ENCODE data around the gene MARCO. TPM values are rescaled to one million over a fixed set of nuclear protein-coding genes. Genes with fewer than 3 reads are reported as not detected.

The MARCO gene
- total and polyA plus RNA-seq, 2 donors (not counting 1 experiment from before 2014, with no cell fraction given) = 0.04 TPM; not detected in 1

- no peaks in the 10 kb centered on the region for H4K20me1 ChIP-seq (ENCODE audit: control insufficient read depth, insufficient read depth, low read length, poor library complexity, severe bottlenecking)
- Mint-ChIP-seq H3K27me3 (peaks cover 23% of the 10 kb centered on the region), H3K9me3 (ENCODE audit: insufficient read depth) (no peaks in the 10 kb centered on the region), H3K4me3 (no peak overlapping the region), H3K4me1 (no peaks in the 10 kb centered on the region), H3K27ac (no peak overlapping the region)
- H3K4me1 ChIP-seq (ENCODE audit: control insufficient read depth in 2 of 2, insufficient read depth in 2 of 2, low read length in 2 of 2) = no peaks in the 10 kb centered on the region
- no peak overlapping the region for H3K4me2 ChIP-seq (replicated peaks; ENCODE audit: low read depth, low read length, poor library complexity, severe bottlenecking)
- H2AFZ ChIP-seq (ENCODE audit: insufficient read depth, low read depth, low read length, poor library complexity, severe bottlenecking) = no peak overlapping the region
- no peak for ATAC-seq (ENCODE audit: low read depth)
- TF ChIP-seq EZH2 (IDR thresholded peaks at IDR 0.05; ENCODE audit: borderline replicate concordance, insufficient read depth, low read depth, low read length, poor library complexity, severe bottlenecking) (no peak), CTCF (IDR thresholded peaks at IDR 0.05) (no peak)
- H3K9me3 ChIP-seq (ENCODE audit: control extremely low read depth in 1 of 3, control insufficient read depth in 2 of 3, insufficient read depth in 1 of 3, low read length in 2 of 3) = peaks cover 0 to 32% (median 2%) of the 10 kb centered on the region in 3 donors
- WGBS (ENCODE audit: insufficient coverage) = 65% methylated on average over 12 of the region's 13 CpGs
- H3K27me3 ChIP-seq (replicated peaks in 1 of 4; ENCODE audit: control extremely low read depth in 1 of 4, control insufficient read depth in 3 of 4, insufficient read depth in 4 of 4, low read length in 3 of 4) = no peaks in the 10 kb centered on the region
- intact Hi-C loops (cut with micrococcal nuclease) = no loop called here
- CTCF ChIA-PET = no interaction called here
- no peaks in the 10 kb centered on the region for H3K79me2 ChIP-seq (ENCODE audit: control insufficient read depth, insufficient read depth, low read length)
- no peak overlapping the region for H3K9ac ChIP-seq (ENCODE audit: low read length)
- no peak overlapping the region for H3K27ac ChIP-seq (ENCODE audit: low read length in 2 of 2)
- no peaks in the 10 kb centered on the region for H3K36me3 ChIP-seq (replicated peaks in 1 of 2; ENCODE audit: control extremely low read depth in 1 of 2, control insufficient read depth in 1 of 2, extremely low read depth in 1 of 2, insufficient read depth in 2 of 2, low read length in 1 of 2)
- POLR2A ChIA-PET = no interaction called here
- DNase-seq = no peak
- no peak overlapping the region for H3K4me3 ChIP-seq (ENCODE audit: control extremely low read depth in 1 of 5, extremely low read depth in 1 of 5, insufficient read depth in 1 of 5, low read depth in 2 of 5, low read length in 4 of 5)
Observed at GRCh38 chr2:118974103-118974993, 32.4 kb downstream of the MARCO start.

DNA sequence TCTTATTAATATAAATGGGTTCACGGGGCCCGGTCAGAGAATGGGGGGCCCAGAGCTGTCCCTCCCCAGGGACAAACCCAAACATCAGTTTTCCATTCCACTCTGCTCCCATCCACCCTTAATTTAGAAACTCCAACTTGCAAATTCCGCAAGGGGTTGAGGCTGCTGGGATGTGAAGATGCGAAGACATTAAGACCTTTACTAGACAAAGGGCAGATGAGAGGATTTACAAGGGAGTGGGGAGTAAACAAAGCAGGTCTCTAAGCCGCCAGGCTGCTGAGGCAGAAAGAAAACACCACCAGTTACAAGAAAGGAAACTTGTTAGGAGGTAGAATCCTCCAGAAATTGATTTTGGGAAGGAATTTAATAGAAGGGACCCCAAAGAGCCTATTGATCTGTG lies 33.1 kb downstream of the MARCO start:
- ChIA-PET CTCF (no interaction called here), POLR2A (no interaction called here)
- Histone ChIP-seq H3K36me3 (replicated peaks in 1 of 2; ENCODE audit: control extremely low read depth in 1 of 2, control insufficient read depth in 1 of 2, extremely low read depth in 1 of 2, insufficient read depth in 2 of 2, low read length in 1 of 2) (no peaks in the 10 kb centered on the region), H3K4me3 (ENCODE audit: control extremely low read depth in 1 of 5, extremely low read depth in 1 of 5, insufficient read depth in 1 of 5, low read depth in 2 of 5, low read length in 4 of 5) (no peak overlapping the region), H3K27ac (ENCODE audit: low read length in 2 of 2) (no peak overlapping the region), H3K27me3 (replicated peaks in 1 of 4; ENCODE audit: control extremely low read depth in 1 of 4, control insufficient read depth in 3 of 4, insufficient read depth in 4 of 4, low read length in 3 of 4) (no peaks in the 10 kb centered on the region), H3K9me3 (ENCODE audit: control extremely low read depth in 1 of 3, control insufficient read depth in 2 of 3, insufficient read depth in 1 of 3, low read length in 2 of 3) (peaks cover 0 to 31% (median 2%) of the 10 kb centered on the region in 3 donors), H4K20me1 (ENCODE audit: control insufficient read depth, insufficient read depth, low read length, poor library complexity, severe bottlenecking) (no peaks in the 10 kb centered on the region), H3K79me2 (ENCODE audit: control insufficient read depth, insufficient read depth, low read length) (no peaks in the 10 kb centered on the region), H3K4me2 (replicated peaks; ENCODE audit: low read depth, low read length, poor library complexity, severe bottlenecking) (no peak overlapping the region), H3K9ac (ENCODE audit: low read length) (no peak overlapping the region), H3K4me1 (ENCODE audit: control insufficient read depth in 2 of 2, insufficient read depth in 2 of 2, low read length in 2 of 2) (no peaks in the 10 kb centered on the region), H2AFZ (ENCODE audit: insufficient read depth, low read depth, low read length, poor library complexity, severe bottlenecking) (no peak overlapping the region)
- no peak for TF ChIP-seq CTCF (IDR thresholded peaks at IDR 0.05)
- no peak for TF ChIP-seq EZH2 (IDR thresholded peaks at IDR 0.05; ENCODE audit: borderline replicate concordance, insufficient read depth, low read depth, low read length, poor library complexity, severe bottlenecking)
- Mint-ChIP-seq H3K27me3 (peaks cover 23% of the 10 kb centered on the region), H3K9me3 (ENCODE audit: insufficient read depth) (no peaks in the 10 kb centered on the region), H3K4me3 (no peak overlapping the region), H3K4me1 (no peaks in the 10 kb centered on the region), H3K27ac (no peak overlapping the region)
- DNase-seq = no peak
- intact Hi-C loops (cut with micrococcal nuclease) = no loop called here
- ATAC-seq (ENCODE audit: low read depth) = no peak
- WGBS (ENCODE audit: insufficient coverage) = 100% methylated on average over 1 of the region's 5 CpGs

All from B cell (primary cell).